A673 (cell line): ENCODE data around the gene SYNGR2.
"Not testable (repeated sequence)": the region's sequence is repeated elsewhere in the genome, so short reads cannot be mapped to it uniquely, and the experiment has no call there.

ENCODE experiments used
- CTCF ChIP-seq: fragments of 300-800, 200-600 bp; sonication (generic); conservative IDR thresholded peaks from 2 replicates; pipeline ENCODE4 v1.5.1; 2017; ENCODE audit warnings: low read depth, mild to moderate bottlenecking, antibody characterized with exemption, low read length, moderate library complexity, mixed read lengths
- EZH2 ChIP-seq: fragments of 200-600 bp; sonication (generic); IDR thresholded peaks from 2 replicates; pipeline ENCODE4 v1.6.1; 2017; ENCODE audit warnings: borderline replicate concordance, low read depth, mild to moderate bottlenecking, mixed read lengths, antibody characterized with exemption, low read length; ENCODE audit not compliant: poor library complexity, severe bottlenecking

GRCh38 chr17:78171591-78172248, 3.3 kb downstream of the SYNGR2 start:
- not testable (repeated sequence) for TF ChIP-seq CTCF, EZH2
